ENCODE results near the gene AOPEP.

AOPEP gene

DNA sequence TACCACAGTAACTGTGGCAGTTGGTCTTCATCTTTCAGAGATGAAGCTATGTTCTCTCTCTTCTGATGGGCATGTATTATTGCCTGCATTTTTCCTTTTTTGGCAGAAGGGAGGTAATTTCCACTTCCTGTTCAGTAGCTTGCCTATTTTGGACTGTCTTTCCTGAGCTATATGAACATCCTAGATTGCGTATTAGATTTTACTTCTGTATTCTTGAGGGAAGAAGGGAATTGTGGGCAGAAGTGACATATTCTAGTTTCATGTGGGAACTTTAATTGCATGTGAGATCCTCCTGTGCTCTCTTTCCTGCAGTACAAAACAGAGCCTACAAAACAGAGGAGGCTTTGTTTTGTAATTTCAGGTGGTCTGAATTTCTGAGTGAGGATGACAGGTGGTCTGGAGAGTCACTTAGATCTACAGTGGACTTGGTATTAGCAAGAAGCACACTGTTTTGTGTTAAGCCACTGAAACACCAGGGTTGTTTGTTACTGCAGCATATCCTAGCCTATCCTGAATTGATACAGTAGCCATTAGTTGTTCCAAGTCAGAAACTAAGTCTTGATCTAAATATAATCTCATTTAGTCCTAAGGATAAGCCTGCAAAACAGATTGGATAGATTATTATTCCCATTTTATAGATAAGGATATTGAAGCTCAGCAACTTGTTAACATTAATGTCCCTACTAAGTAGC lies 68.1 kb downstream of the AOPEP start:
- DNase-seq (ENCODE audit: low read depth): no peak

DNA sequence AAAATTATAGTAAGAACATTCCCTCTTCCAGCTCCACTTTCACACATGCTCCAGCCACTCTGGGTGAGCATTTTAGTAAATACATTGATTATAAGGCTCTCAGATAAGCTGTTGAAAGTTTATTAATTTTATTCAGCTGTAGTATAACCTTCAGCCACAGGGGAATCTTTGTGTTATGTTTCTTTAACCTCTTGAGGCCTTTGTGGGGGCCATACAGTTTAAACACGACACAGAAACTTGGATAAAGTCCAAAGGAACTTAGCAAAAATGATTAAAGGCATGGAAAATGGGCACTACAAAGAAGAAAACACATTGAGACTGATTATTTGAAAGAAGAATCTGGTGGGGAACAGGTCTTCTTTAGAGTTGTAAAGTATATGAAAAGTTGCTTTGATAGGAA lies 70.2 kb downstream of the AOPEP start:
- DNase-seq (ENCODE audit: low read depth): no peak

DNA sequence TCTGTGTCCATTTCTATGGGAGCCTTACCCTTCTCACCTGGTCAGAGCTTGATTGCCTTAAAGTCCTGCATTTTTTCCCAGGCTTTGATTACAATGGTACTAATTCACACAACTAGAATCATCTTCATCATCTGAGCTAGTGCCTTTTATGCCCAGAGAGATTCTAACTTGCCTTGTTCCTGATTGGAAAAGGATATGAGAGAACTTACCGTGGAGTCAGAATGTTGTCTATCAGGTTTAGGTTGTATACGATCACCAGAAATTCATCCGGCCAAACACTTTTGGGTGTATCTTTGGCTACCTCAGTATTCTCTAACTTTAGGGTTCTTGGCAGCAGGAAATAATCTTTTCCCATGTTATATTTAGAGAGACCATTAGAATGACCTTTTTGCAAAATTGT lies 71.7 kb downstream of the AOPEP start:
- no peak for DNase-seq (ENCODE audit: low read depth)

DNA sequence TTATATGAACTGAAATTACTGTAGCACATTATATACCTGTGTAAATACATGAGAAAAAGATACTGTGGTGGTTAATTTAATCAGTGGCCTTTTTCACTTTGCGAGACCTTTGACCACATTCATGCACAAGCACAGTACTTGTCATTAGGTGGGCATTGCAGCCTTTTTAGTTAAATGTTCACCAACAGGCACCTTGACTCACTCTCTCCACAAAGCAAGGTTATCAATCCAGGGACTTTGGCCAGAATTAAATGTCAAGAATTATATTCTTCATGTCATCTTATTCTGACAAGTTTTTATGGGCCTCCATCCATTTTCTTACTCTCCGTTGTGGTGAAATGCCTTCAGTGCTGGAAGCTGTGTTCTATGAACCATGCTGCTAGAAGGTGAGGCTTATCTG lies 72.2 kb downstream of the AOPEP start:
- DNase-seq (ENCODE audit: low read depth): no peak

DNA sequence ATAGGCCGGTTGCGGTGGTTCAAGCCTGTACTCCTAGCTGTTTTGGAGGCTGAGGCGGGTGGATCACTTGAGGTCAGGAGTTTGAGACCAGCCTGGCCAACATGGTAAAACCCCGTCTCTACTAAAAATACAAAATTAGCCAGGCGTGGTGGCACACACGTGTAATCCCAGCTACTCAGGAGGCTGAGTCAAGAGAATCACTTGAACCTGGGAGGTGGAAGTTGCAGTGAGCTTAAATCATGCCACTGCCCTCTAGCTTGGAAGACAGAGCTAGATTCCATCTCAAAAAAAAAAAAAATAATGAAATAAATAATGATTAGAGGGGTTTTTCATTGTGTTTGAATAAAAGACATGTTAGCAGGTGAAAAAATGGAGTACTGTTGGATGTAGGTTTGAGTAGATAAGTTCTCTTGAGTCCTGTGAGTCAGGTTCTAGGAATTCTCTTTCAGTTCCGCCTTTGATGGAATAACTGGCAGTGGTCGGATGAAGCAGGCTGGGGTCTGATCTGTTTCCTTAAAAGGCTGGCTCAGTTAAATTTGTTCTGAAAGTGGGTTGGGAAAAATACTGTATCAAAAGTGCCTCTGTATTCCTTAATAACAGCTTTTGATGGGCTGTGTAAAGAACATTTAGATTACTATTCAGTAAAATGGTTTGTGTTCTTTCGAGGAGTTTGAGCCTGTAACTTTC lies 73.2 kb downstream of the AOPEP start:
- no peak for DNase-seq (ENCODE audit: low read depth)

DNA sequence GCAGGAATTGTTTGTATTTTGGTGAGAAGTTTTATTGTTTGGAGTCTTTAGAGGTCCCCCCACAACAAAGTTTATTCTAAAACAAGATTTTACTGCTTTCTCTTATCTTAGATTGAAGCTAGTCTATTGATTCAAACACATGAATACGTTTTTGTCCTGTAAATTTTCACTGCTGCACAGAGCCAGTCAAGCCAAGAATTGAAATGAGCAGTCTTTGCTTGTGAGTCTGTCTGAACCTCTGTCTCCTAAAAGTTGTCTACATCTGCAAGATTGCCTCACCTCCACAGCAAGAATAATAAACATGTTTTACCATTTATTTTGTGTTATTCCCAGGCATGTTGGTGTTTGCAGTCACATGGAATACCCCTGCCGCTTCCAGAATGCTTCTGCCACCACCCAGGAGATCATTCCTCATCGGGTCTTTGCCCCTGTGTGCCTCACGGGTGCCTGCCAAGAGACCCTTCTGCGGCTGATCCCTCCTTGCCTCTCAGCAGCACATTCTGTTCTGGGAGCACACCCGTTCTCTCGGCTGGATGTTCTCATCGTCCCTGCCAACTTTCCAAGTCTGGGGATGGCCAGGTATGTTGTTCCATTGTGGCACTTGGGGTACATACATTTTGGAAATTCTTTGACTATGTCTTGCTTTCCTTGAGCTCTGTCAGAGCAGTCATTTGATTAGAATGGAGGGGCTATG lies 74.1 kb downstream of the AOPEP start:
- no peak for DNase-seq (ENCODE audit: low read depth)

DNA sequence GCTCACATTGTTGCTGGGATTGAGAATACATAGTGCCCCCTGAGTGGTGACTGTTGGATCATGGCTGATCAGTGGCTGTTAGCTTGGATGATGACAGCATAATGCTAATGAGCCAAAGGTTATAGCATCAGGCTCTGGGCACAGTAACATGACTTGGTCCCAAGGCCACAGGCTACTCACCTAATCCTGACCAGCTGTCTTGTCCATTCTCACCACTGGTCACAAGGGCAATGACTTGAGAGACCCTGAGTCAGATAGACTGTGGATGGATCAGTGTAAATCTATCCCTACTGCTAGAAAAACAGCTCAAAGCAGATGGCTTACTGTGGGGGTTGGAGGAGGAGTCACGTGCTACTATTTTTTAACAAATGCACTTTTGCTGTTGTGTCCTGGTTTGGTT lies 74.7 kb downstream of the AOPEP start:
- no peak for DNase-seq (ENCODE audit: low read depth)

DNA sequence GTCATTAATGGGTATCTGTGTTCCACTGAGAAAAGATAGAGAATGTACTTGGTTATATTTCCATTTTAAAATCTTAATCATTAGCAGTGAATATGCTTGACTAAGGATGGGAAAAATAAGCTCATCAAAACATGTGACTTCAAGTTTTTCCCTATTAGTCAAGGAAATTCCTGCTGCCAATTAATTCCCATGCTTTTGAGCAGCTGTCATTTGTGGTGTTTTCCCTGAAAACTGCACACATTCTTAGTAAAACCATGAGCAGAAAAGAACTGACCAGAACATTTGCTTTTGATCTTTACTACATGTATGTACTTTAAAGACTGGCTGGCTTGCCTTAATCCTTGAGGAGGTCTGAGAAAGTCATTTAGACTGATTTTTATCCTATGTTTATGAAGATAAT lies 75.2 kb downstream of the AOPEP start:
- DNase-seq (ENCODE audit: low read depth): no peak

DNA sequence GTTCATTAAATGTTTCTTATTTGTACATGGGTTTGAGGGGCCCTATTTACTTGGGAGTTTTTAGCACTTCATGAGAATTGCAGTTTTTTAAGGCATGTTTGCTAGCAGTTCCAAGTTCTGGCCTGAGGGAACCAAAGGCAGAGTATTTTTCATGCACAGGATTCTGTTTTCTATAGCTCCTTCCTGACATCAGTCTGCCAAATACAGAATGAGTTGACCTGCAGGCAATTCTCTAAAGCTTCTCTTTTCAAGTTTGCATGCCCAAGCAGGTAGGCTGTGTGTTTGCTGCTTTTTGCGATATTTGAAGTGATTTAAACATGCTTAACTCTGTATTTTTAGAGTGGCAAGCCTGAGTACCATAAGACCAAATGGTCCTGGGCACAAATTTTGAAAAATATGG lies 75.8 kb downstream of the AOPEP start:
- DNase-seq (ENCODE audit: low read depth): no peak

DNA sequence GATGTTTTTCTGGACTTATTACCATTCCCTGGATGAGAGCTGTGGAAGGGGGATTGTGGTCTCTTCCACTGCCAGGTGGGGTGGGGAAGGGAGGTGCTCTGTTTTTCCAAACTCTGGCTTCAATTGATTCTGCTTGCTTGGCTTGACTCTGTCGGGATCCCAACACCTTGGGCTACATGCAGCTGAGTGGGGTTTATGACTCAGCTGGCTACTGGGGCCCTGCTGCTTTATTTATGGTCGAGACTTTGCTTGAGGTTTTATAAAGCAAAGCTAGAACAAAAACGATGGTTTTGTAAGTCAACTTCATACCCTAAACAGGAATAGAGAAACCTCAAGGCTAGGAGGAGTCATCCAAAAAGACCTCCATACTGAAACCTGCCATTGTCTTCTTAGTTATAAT lies 76.3 kb downstream of the AOPEP start:
- DNase-seq (ENCODE audit: low read depth): peak; percentile 4

DNA sequence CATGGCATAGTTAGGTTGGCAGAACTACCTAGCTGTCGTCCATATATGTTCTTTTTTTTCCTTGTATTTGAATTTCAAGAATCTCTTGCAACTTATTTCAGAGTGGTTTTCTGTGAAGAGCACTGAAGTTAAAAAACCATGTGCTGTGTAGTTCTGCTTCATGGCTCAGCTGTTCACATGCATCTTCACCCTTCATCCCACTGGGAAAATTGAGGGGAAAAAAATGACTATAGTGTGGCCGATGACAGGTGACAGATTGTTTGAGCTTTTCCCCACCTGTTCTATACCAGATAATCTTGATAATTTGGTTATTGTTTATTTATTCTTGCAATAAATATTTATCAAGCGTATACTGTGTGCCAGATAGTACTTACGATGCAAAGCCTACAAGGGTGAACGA lies 77.8 kb downstream of the AOPEP start:
- no peak for DNase-seq (ENCODE audit: low read depth)

DNA sequence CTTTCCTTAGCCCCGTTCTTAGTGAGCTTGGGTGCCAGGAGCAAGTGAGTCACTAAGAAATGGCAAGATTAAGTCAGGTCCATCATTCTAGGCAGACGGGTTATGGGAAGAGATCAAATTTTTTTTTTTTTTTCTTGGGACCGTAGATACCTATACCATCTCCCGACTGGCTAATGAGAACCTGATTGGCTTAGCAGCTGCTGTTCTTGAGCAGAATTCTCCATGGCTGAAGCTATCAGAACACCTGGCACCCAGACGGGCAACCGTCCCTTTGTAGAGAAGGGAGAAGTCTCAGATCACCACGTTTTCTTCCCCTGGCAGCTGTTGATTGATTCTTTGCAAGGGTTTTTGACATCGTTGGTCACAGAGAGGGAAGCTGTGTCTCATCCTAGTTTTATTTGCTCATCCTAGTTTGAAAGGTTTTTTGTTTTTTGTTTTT lies 78.6 kb downstream of the AOPEP start:
- no peak for DNase-seq (ENCODE audit: low read depth)

DNA sequence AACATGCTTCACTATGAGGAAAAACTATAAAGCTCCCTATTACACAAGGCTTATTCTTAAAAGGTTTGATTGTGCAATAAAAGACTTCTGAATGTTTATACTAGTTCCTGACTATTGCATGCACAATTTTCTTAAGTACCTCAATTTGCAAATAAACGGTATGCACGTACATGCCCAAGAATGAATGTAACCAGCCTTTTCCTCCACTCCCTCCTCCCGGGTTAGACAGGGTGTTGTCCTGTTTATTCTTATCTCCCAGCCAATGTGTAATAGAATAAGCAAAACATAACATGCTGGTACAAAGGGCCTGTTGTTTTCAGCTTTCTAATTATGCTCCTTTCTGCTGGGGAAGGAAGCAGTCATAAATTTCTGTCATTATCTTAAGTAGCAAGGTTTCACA lies 79.1 kb downstream of the AOPEP start:
- no peak for DNase-seq (ENCODE audit: low read depth)

DNA sequence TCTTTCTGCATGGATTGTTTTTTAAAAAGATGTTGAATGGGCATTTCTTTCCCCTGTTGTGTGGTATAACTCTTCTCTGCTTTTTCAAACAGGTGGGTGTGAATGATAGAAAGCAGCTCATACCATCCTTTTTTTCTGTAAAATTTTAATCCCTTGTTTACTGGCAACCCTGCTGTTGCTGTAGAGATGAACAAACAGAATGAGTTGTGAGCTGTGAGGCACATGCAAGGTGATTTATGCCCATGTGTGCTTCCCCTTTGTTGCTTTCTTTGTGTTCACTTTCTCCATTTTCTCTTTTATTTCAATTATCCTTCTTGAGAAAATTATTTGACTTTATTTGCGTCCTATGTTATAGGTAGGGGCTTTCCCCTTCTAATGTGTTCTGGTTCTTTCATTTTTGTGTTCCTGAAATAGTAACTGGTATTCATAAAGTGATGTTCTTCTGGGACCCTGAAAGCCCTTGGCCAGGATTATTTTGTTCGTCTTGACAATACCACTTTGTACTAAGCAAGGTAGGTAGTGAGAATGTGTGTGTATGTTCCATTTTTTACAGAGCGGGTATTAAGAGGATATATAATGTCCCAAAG lies 79.9 kb downstream of the AOPEP start:
- DNase-seq (ENCODE audit: low read depth): no peak

DNA sequence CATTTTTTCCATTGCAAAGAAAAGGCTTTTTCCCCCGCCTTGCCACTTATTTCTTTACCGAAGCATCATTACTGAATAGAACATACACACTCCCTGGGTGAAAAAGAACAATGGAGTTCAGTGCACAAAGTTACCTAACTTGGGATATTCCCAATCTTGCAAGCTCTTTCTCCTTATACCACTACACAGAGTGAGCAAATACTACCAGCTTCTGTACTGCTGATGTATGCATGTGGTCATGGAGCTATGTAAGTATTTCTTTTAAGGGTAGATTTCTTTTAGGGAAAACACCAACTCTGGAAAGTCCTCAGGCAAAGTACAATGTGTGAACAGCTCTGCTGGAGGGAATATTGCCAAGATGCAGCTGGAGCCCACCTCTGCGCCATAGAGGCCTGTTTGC lies 81.1 kb downstream of the AOPEP start:
- no peak for DNase-seq (ENCODE audit: low read depth)

DNA sequence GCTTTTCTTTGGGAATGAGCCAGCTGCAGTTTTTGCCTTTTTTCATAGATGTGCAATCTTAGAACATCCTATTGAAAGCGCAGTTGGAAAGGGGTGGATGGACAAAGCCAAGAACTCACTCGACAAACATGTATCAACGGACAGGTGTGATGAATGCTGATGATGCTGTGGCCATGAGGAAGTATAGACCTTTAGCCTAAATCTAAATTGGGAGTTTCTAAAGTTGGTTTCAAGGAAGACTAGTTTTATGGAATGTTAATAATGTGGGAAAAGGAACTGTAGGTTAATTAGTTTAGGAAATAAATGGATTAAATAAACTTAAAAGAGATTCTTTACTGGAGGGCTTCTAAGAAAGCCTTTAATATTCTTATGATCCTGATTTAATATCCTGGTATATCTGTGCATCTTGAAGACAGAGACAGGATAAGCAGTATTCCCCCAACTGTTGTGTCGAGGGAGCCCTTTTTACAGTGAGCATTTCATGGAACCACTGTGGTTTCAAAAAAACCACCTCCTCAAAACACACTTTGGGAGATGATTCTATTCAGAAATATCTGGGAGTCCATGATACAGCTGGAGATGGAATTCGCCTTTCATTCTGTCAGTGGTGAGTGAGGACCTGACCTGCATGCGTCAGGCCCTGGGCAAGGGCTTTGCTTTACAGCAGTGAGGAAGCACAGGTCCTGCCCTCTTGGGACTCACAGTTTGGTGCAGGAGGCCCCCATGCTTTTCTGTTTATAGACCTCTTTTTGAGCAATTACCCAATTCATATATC lies 82.6 kb downstream of the AOPEP start:
- DNase-seq (ENCODE audit: low read depth): no peak

DNA sequence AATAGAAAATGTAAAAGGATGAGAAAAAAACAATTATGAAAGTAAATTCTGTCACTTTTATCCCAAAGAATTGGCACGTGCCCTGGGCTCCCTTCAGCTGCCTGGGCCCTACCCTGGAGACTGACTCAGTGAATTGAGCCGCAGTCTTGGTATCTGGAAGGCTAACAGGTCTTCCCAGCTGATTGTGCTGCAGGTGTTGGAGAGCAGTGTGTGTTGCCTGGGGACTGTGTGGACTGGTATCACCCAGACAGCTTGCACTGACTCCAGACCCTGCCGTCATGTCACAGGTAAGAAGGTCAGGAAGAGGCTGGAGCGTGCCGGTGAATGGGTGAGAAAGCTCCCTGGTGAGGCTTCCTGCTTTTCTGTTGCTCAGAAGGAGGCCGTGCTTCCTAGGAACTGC lies 83.3 kb downstream of the AOPEP start:
- no peak for DNase-seq (ENCODE audit: low read depth)

DNA sequence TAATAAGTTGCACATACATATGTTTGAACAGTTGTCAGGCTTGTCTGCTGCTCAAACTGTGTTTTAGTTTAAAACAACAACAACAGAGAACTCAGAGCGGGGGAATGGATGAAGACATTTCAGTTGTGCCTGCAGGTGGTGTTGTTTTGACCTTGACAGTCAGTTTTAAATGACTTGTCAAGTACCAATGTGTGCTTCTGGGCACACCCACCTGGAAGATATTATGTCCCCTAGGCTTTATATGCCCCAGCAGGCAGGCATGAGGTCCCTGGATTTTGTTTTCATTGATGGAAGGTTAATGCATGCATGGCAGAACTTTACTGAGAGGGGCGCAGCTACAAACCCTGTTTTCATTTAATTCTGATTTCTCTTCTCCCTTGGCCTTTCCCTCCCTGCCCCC lies 84.6 kb downstream of the AOPEP start:
- no peak for DNase-seq (ENCODE audit: low read depth)

DNA sequence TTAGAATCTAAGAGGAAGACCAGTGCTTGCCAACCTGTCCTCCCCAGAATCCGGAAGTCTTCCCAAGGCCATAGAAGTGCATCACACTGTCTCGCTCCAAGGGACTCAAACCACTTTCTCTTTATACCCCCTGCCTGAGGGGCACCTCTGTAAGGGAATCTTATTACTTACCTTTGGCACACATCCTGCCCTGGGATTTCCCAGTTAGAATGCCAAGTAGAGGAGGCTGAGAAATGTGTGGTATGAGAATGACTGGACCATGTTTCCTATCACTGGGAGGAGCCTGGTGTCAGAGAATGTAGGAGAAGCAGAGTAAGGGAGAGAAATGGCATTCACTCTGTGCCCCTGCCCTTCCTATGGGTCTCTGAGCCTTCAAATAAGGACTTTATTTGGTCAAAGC lies 85.8 kb downstream of the AOPEP start:
- no peak for DNase-seq (ENCODE audit: low read depth)

DNA sequence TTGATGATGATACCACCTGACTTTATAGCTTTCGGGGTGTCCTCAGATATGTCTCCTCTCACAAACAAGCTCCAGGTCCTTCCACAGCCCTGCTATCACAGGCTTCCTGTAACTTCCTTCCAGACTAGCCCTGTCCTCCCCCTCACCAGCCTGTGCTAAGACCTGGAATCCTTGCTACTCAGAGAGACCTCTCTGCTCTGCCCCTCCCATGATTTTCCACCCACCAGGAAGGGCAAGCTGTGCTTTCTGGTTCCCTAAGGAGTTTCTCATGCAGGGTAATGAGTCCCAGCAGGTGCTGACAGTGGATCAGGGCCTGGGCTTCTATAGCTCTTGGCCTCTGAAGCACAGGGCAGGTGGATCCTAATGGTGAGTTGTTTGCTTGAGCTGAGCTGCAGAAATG lies 86.9 kb downstream of the AOPEP start:
- no peak for DNase-seq (ENCODE audit: low read depth)

DNA sequence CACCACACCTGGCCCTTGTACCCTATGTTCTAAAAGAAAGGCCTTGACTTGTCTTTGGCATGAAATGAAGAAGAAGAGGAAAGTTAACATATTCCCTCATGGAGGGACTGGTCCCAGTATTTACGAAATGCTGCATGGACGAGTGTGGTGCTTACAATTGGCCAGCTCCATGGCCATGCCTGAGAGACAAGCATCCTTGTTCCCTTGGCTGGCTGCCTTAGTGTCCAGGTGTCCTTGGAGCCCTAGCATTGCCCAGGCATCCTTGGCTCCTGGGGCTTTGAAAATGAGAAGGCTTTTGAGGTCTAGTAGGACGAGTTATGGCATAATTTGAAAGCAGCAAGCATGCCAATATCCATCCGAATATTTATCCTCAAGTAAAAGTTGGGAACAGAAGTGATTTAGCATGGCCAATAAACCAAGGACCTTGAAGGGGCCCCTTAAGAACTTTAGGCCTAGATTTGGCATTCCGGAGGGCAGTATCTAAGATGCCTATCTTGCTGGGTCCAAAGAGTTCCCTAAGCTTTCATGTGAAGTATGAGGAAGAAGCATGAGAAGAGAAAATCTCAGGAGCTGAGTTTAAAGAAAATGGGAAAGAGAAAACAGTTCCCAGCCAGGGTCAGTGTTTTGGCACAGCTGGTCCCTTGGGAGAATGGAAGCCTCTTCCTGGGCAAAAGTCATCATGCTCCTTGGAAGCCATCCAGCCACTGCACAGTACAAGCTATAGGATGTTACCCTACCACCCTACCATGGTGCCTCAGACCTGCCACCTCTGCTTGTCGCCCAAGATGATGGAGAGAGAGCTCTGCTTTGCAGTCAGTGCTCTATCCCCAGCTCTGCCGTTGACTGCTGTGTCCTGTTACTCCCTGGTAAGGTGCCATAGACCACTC lies 91.0 kb downstream of the AOPEP start:
- no peak for DNase-seq (ENCODE audit: low read depth)
